Fibroblast of mammary gland (primary cell): ENCODE results near the gene SBF2.

ENCODE experiments used
- DNase-seq: peaks from one replicate; pipeline ENCODE4 v3.0.0-alpha.2; 2010; ENCODE audit warnings: low read depth
- H3K4me3 ChIP-seq: 2 replicates; pipeline ENCODE4 v1.5.1; 2011; ENCODE audit warnings: low read depth, mild to moderate bottlenecking, low read length, moderate library complexity; ENCODE audit not compliant: control insufficient read depth
- CTCF ChIP-seq: conservative IDR thresholded peaks from 2 replicates; pipeline ENCODE4 v1.5.1; 2011; ENCODE audit warnings: low read depth, low read length, inconsistent platforms; ENCODE audit not compliant: control insufficient read depth, insufficient read depth

The SBF2 gene

GRCh38 chr11:10295064-10295901 lies 1.3 kb upstream of the SBF2 start:
- no peak for DNase-seq
- no peak for TF ChIP-seq CTCF
- peak overlapping the region; percentile 70 for H3K4me3 ChIP-seq

- peak overlapping the region; percentile 70 for H3K4me3 ChIP-seq
- DNase-seq, result peak; percentile 75
- no peak for TF ChIP-seq CTCF
Observed at GRCh38 chr11:10294290-10294953, 403 bp upstream of the SBF2 start.

GRCh38 chr11:10291801-10292638 lies 2.0 kb downstream of the SBF2 start:
- no peak for DNase-seq
- TF ChIP-seq CTCF, result no peak
- no peak overlapping the region for H3K4me3 ChIP-seq

- TF ChIP-seq CTCF, result no peak
- no peak for DNase-seq
- no peak overlapping the region for H3K4me3 ChIP-seq
Observed at GRCh38 chr11:10289765-10290380, 4.1 kb downstream of the SBF2 start.

GRCh38 chr11:10288881-10289764 lies 4.9 kb downstream of the SBF2 start:
- H3K4me3 ChIP-seq, result no peak overlapping the region

More at GRCh38 chr11:10288881-10289764, 4.9 kb downstream of the SBF2 start:
- TF ChIP-seq CTCF, result no peak
- no peak for DNase-seq
